CMK (cell line): ENCODE measurements around the gene TRIM13.
"Not testable (repeated sequence)": the region's sequence is repeated elsewhere in the genome, so short reads cannot be mapped to it uniquely, and the experiment has no call there.

Experiments used
- DNase-seq: peaks from one replicate; pipeline ENCODE4 v3.0.0-alpha.2; 2010; ENCODE audit warnings: low read depth

TRIM13 gene

DNA sequence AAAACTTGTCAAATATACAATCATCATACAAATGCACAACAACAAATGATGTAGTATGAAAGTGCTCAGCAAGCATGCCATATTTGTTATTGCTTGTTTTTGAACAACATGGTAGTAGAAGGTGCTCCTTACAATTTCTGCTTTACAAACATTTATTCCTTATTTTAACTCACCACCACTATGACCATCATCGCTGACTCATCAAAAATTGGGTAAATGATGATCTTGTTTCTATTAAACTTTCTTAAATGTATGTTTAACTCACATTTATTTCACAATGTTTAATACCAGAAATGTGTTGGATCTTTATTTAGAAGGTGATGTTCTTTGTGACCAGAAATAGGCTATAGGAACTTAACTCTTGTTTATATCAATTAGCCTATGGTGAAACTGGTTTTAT lies 63.9 kb downstream of the TRIM13 start:
- no peak for DNase-seq

- not testable (repeated sequence) for DNase-seq
Observed at GRCh38 chr13:50062336-50062735, 65.5 kb downstream of the TRIM13 start.

- no peak for DNase-seq
Observed at GRCh38 chr13:50065712-50066111, 68.9 kb downstream of the TRIM13 start.
